Stimulated activated CD8-positive, alpha-beta memory T cell treated with anti-CD3 and anti-CD28 coated beads, Interleukin-15, amount 100 ng/mL, for 1 hour (primary cell): ENCODE measurements around the gene HOXC10.

Source experiments
- DNase-seq: peaks from one replicate; pipeline ENCODE4 v3.0.0-alpha.2; 2020; ENCODE audit warnings: low read depth

HOXC10 gene

DNA sequence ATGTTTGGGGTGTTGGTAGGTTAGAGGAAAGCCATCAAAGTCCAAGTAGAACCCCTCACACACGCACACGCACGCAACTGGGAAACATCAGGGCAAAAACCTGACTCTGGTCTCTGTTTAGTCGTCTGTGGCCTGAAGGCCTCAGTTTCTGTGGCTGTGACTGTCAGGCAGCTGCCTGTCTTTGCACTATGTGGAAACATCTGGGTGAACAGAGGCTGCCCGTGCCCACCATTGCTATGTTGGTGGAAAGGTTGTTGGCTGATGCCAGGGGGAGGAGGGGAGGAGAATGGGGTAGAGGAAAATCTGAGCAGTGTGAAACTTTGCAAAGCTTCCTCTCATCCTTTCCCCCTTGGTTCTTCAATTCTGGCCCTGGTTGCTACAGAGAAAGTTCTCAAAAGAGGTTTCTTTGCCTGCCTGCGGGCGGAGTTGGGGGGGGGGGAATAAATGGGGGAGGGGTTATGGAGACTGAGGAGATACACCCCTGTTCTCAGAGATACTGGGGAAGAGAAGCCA, 7.5 kb downstream of the HOXC10 start:
- no peak for DNase-seq

DNA sequence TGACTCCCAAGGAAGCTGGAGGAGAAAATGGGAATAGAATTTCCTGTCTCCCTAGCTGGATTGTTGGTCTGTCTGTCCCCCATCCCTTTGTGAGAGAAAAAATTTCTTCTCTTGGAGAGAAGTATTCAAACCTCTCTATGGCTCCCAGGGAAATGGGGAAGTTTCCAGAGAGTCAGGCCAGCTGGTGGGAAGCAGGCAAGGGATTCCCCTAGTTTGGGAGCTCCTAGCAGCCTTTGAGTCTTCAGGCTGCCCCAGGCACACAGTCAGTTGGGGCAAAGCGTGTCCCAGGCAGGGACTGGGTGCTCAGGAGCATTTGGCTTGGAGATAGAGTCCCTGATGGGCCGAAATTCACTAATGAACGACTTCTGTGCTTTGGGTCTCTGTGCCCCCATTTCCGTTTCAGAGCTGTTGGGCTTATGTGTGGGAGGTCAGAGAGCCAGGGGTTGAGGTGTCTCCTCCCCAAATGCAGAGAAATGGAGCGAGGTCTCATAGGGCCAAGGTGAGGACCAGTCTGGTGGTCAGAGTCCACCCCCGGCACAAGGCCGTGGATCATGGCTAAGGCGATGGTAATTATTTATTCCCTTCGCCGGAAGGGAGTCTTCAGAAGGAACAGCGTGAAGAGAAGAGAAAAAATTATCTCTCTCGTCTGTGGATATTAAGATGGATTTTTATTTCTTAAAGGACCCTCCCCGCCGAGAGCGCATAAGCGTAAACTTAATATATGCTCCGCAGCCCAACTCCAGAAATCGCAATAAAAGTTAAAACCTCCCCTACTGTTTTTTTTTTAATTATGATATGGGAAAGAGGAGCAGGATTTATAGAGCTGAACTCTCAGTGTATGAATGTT, 8.4 kb downstream of the HOXC10 start:
- no peak for DNase-seq

DNA sequence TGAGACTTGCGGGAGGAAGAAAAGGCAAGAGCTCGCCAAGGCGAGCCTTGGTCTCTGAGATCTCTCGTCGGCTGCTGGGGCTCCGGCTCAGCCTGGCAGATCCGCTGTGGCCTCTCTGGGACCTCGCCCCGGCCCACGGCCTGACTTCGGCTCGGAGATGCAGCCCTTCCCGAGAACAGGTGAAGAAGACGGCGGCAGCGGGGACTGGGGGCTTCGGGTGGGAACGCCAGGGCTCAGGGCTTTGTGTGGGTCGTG, 9.0 kb downstream of the HOXC10 start:
- DNase-seq: no peak

DNA sequence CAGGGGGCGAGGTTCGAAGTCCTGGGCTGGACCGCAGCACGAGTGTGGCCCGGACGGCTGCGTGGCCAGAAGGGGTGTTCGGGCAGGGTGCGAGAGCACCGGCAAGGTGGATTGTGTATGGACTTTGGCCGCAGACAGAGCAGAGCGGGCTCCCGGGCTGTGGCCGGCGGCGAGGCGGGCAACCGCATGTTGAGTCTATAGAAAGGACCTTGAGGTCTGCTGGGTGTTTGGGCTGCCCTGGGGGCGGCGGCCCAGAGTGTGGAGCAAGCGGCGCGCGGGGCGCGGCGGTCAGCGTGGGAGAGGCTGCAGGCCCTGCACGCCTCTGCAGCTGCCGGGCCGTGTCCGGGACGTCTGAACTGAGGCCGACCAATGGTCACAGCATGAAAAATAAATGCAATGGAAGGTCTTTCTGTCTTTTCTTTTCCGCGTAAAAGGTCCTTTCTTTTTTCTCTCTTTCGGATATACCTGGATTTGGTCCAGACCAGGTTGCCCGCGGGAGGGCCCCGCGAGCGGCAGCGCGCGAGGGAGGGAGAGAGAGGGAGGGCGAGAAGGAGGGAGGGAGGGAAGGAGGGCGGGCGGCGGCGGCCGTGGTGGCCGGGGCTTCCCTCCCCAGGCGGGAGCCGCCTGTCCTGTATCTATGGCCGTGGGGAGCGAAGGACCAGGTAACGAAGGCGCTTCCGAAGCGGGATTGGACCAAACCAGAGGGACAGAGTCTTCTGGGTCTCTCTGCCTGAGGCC, 9.5 kb downstream of the HOXC10 start:
- DNase-seq: no peak

DNA sequence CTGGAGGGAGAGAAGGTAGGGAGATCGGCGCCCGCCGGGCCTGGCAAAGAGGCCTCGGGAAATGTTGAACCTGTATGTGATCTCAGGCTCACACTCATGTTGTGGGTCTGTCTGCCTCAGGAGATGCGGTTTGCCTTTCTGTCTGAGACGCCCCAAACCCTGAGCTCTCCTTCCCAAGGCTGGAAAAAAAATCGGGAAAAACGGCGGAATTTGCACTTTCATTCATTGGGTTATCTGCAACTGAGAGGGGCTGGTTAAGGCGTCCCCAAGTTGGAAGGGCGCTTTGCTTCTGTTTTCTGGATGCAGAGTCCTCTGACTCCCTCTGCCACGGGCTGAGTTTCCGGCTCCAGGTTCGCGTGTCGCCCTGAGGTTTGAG, 10.0 kb downstream of the HOXC10 start:
- DNase-seq: no peak

DNA sequence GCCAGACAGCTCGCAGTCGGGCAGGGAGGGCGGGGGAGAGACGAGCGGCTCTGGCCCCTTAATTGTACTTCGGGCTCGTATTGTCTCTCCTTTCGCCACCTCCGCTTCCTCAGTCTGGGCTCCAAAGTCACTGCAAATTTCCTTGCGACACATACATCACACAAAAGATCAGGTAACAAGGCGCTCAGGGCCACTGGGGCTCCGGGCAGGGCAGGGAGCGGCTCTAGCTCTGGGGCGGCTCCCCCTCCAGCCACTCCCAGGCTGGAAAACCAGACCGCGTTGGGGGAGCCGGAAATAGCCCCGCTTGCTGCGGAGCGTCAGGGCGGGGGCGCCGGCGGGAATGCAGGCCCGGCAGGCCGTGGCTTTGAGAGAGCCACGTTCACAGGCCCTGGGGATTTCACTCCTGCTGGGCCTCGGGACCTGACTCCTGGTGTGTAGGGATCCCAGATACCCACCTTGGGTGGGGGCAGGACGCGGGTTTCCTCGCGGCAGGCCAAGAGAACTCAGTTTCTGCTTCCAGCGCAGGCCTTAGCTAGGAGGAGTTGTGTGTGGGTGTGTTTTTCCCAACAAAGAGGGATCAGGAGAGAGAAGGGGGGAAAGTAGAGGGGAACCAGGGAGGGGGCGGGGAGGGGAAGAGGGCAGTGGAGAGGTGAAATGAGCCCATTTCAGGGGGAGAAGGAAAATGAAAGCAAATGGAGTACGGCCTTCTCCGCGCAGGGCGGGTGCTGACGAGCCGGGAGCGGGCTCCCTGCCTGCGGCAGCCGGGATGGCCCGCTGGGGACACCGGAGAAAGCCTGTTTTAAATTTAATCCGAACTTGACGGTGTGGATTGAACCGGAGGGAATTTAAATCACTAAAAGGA, 10.7 kb downstream of the HOXC10 start:
- DNase-seq: no peak

DNA sequence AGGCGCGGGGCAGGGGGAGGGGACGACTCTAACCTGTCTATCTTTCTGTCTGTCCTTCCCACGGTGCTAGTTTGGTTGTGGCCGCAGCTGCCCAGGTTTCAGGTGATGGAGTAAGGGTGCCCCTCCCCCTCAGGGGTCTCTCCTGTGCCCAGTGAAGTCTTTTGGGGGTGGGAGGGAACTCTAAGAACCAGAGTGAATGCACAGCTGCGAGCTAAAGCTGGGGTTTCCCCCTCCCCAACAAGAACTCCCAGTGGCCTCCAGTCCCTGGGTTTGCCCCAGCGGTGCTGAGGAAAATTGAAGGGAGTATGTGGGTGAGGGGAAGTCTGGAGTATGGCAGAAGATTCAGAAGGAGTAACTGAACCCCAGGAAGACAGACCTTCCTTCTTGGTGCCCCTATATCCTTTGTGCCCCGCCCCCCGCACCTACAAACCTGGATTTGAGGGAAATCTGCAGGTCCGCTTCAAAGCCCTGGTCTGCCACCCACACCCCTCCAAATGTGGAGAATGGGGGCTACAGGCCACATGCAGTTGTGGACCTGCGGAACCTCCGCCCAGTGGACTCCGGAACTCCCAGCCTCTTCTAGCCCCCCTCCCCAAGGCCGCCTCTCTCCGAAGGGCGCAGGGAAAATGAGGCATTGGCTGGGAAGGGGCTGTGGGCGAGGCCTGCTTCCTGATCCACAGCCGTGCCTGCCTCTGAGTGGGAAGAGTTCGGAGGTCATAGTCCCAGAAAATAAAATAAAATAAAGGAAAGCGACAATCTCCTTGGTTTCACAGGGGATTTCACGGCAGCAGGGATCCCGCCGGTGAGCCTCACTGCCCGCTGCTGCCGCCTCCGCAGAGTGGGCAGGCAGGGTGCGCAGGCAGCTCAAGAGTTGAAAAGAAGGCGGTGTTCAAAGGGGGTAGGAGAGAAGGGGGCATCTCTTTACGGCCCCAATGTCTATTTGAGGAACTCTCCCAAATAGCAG, 11.6 kb downstream of the HOXC10 start:
- DNase-seq: no peak

DNA sequence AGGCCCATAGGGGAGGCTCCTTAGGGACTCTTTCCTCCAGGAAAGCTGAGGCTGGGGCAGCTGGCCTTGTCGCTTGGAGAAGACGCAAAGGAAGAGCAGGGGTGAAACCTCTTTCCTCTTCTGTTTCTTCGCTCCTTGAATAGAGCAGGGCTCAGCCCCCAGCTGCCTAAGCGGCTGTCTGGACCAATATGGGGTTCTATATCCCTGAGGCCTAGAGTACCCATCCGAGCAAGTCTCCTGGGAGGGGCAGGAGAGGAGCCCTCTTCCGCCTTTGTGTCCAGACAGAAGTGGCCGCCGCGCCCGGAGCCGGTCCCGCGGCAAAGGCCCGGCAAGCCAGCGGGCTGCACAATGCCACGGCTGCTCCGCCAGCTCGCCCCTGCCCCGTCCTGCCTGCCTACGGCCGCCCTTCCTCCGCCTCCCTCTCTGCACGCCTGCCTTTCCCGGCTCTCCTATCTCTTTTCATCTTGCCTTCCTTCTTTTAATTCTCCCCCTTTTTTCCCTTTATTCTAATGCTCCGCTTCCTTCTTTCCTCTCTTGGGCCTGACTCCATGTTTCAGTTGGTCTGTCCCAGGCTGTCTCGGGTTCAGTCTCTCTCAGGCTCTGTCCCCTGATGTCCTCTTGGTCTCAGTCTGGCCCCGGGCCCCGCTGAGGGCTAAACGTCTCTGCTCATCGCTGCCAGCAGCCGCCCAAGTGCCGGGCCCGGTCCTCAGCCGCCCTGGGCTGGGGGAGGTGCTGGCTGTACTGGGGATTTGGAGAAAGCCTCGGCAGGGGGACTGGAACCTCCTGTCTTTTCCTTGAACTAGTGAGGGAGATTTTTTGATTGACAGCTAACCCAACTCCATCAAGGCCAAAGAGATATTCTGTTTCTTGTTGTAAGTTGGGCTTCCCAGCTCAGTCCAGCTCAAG, 12.5 kb downstream of the HOXC10 start:
- no peak for DNase-seq

DNA sequence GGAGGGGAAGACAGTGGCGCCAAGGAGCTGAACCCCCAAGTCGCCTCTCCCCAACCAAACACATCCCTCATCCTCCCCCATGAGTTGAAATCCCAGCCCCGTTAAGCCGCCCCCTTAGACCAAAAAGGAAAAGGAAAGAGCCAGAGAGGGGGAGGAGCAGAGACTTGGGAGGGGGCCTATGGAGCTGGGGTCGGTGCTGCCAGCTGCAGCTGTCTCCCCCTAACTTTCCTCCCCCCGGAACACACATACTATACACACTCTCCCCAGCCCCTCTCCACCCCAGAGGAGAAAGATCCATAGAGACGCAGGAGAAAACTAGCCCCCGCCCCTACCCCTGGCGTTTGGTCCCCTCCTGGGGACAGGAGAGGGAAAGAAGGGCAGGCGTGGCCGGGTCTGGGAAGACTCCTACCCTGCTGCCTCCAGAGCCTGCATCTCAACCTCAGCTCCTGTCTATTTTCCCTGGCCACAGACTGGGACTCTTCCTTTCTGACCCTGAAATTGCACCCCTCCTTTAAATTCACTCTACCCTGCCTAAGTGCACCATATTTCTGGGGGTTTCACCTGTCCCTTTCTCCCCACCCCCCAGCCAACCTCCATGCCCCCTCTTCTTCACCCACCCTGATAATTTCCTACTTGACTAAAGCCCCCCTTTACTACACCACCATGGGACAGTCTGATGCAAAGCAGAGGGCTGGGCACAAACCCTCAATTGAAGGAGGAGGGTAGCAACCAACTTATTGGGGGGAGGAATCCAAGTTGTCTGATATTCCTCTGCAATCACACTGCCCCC, 13.4 kb downstream of the HOXC10 start:
- no peak for DNase-seq

DNA sequence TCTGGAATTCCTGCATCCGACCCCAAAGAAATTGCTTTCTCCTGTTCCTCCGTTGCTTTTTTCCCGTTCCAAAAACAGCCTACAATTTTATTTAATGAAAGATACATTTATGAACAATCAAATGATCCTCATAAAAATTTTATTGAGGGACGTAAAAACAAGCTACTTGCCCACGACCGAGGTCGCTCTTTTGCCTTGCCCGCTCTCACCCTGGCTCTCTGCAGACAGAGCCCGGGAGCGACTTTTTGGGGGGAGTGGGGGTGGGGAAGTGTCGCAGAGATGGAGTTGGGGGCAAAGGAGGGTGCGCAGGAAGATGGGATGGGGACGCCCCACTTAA, 13.9 kb downstream of the HOXC10 start:
- no peak for DNase-seq

DNA sequence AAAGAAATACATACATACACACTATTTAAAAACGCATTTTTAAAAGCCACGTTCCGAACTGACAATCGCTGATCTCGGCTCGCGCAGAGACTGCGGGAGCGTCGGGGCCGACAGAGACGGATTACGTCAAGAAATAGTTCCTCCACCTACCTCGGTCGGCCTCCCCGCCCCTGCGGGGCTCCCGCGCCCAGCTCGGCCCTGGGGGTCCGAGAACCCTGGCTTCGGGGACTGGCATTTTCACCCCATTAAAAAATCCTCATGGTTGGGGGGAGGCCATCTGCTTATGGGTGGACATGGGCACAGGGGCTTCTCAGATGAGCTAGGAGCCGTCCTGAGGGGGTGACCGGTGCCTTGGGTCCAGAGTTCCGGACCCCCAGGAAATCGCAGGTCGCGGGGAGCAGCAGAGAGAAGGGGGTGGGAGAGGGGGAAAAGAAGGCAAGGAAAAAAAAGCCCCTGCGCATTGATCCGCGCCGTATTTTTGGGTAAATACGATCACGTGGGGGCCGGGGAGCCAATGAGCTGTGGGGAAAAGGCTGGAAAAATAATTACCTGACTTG, 14.7 kb downstream of the HOXC10 start:
- no peak for DNase-seq

DNA sequence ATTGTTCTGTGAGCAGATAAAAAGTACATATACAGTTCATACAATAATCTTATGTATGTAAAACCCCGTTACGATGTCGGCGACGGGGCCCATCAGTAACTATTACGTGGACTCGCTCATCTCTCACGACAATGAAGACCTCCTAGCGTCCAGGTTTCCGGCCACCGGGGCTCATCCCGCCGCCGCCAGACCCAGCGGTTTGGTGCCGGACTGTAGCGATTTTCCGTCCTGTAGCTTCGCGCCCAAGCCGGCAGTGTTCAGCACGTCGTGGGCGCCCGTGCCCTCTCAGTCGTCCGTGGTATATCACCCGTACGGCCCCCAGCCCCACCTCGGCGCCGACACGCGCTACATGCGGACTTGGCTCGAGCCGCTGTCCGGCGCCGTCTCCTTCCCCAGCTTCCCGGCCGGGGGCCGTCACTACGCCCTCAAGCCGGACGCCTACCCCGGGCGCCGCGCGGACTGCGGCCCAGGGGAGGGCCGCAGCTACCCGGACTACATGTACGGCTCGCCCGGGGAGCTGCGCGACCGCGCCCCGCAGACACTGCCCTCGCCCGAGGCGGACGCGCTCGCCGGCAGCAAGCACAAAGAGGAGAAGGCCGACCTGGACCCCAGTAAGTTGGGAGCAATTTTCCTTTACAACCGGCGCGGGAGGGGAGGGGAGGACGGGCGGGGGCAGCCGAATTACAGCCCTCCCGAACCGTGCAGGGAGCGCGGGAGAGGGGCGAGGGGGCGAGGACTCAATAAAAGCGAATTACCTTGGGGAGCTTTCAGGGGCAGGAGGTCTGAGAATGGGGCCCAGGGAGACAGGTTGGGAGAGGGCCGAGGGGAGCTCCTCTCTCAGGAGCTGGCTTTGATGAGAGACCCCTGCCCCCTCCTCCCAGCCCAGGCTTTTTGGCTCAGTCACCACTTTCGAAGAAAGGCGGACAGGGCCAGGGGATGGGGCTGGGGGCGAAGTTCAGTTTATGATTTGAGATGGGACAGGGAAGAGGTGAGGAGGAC, 15.5 kb downstream of the HOXC10 start, which contains the start of gene HOXC9:
Gene HOXC9 (plus strand): TSS at position 46 of the 999 bp plus-strand sequence. CDS start 28 bp downstream, at position 74.
- DNase-seq: no peak

DNA sequence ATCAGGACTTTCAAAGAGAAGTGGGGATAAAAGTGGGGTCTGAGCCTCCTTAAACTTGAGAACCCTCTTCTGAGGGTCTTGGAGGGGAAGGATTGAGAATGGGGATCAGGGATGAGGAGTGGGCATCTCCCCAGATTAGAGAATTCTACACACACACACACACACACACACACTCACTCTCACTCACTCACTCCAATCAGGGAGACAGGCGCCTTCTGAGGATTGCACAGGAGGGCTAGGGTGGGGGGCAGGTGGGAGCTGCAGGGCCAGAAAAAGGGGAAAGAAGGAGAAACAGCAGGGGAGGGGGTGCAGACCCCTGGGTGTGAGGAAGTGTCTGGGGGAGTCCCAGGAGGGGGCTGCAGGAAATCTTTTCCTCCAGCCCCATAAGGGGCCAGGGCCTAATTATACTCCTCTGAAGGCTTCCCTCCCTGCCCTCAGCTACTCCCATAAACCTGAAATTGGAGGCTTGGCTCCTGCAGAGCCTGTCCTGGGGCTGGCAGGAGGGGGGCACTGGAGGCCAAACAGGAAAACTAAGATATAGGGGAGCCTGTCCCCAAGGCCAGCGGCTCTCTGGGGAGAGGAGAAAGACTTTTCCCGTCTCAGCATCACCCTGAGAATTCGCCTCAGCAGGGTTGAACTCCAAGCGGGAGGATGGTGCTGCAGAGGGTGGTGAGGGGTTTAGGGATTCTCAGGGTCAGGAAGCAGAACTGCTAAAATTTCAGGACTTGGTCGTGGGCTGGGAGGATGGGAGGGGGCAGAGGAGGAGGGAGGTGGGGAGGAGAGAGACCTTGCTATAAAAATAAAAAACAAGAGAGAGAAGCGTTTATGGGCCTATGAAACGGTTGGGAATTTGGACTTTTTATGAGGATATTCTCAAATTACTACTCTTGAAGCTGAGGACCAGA, 16.6 kb downstream of the HOXC10 start:
- no peak for DNase-seq

DNA sequence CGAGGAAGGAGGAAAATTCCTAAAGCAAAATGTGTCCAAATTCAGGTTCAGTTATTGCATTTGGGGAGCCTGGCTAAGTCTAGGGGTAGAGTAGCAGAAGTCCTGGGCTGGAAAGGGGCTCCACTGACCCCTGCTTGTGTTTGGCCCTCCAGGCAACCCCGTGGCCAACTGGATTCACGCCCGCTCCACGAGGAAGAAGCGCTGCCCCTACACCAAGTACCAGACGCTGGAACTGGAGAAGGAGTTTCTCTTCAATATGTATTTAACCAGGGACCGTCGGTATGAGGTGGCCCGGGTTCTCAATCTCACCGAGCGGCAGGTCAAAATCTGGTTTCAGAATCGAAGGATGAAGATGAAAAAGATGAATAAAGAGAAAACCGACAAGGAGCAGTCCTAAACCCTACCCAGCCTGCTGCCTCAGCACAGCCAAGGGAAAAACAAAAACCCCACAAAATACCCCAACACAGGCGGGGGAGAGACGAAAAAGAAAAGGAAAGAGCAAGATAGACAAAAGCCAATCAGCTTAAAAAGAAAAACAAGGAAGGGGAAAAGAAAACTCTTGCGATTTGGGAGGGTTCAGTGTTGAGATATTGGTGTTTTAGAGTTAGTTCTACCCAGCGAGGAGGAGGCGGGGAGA, 17.4 kb downstream of the HOXC10 start:
- DNase-seq: no peak

DNA sequence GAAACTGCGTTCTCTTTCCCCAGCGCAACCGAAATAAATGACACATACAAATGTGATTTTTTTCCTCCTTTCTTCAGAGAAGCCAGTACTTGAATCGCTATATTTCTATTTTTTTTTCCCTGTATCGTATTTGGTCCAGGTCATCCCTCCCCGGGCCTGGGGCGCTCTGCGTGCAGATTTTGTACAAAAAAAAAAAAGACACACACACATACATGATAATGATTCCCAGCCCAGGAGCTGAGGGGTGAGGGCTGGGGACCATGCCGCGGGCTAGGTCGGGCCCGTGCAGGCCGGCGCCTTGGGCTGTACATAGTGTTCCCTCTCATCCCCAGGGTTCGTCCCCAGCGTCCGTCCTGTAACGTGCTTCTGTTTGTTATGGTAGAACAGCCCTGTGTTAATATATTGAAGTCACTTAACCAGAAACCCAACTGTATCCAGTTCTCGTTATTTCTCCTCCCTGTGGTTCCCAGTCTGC, 18.0 kb downstream of the HOXC10 start:
- no peak for DNase-seq

DNA sequence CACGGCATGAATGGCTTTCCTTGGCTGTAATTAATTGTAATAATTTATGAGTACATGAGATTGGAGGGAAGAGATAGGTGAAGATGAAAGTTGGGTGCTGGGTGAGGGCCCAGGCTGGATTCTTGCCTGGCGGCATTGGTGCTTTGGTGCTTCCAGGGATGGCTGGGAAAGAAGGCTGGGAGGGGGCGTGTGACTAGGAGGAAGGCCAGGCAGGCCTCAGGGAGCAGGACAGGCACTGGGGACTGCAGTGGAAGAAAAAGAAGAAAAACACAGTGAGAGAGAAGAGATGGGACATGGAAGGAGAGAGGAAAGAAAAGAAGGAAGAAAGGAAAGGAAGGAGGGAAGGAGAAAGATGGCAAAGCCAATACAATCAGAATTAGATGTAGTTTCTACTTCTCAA, 18.7 kb downstream of the HOXC10 start:
- DNase-seq: no peak
